HL-60/S4 treated with phorbol 12-myristate 13-acetate at 8.2 ng/mL for 4 days and 3 days (cell line): ENCODE results near the gene PBX2.
"Not testable (repeated sequence)": the region's sequence is repeated elsewhere in the genome, so short reads cannot be mapped to it uniquely, and the experiment has no call there.

Experiments
- in situ Hi-C: fragments of 300-500 bp; cut with MboI; formaldehyde crosslinking; loops from 2 replicates; pipeline ENCODE4 v1.15.0; 2022; ENCODE audit warnings: low sequenced_read_pairs

The PBX2 gene

GRCh38 chr6:32203426-32204267 is 13.6 kb upstream of the PBX2 start:
- in situ Hi-C loops: no loop called here

- in situ Hi-C loops: no loop called here
These were observed 12.2 kb upstream of the PBX2 start for GRCh38 chr6:32202186-32202585.

GRCh38 chr6:32200711-32201475 is 10.9 kb upstream of the PBX2 start:
- in situ Hi-C loops: no loop called here

- in situ Hi-C loops: no loop called here
These were observed 8.9 kb upstream of the PBX2 start for GRCh38 chr6:32198866-32199265.

- in situ Hi-C loops: no loop called here
These were observed 8.3 kb upstream of the PBX2 start for GRCh38 chr6:32198345-32198696.

- in situ Hi-C loops: no loop called here
These were observed 6.9 kb upstream of the PBX2 start for GRCh38 chr6:32196682-32197616.

GRCh38 chr6:32195902-32196681 is 6.1 kb upstream of the PBX2 start:
- in situ Hi-C loops: no loop called here

GRCh38 chr6:32195652-32195901 is 5.6 kb upstream of the PBX2 start:
- in situ Hi-C loops: no loop called here

GRCh38 chr6:32194825-32195651 is 5.0 kb upstream of the PBX2 start:
- in situ Hi-C loops: no loop called here

- in situ Hi-C loops: no loop called here
These were observed 4.4 kb upstream of the PBX2 start for GRCh38 chr6:32194388-32194787.

GRCh38 chr6:32193096-32193495 is 3.1 kb upstream of the PBX2 start:
- in situ Hi-C loops: not testable (repeated sequence)

GRCh38 chr6:32192608-32193039 is 2.6 kb upstream of the PBX2 start, which contains the start of gene GPSM3:
GPSM3 (minus strand) TSS chr6:32192643; CDS start chr6:32192513, 130 bp downstream.
- in situ Hi-C loops: no loop called here

GRCh38 chr6:32191696-32192607 is 1.9 kb upstream of the PBX2 start:
- in situ Hi-C loops: no loop called here

- in situ Hi-C loops: no loop called here
These were observed 1.1 kb upstream of the PBX2 start for GRCh38 chr6:32190911-32191677.

- in situ Hi-C loops: no loop called here
These were observed 304 bp downstream of the PBX2 start for GRCh38 chr6:32189742-32190053.

GRCh38 chr6:32189069-32189741 is 797 bp downstream of the PBX2 start:
- in situ Hi-C loops: no loop called here

GRCh38 chr6:32188381-32189068 is 1.5 kb downstream of the PBX2 start:
- in situ Hi-C loops: no loop called here
